NCI-H524 (cell line): ENCODE measurements around the gene NOP14.
"Not testable (repeated sequence)": the region's sequence is repeated elsewhere in the genome, so short reads cannot be mapped to it uniquely, and the experiment has no call there.

Source experiments
- DNase-seq, 2 experiments: peaks; one replicate each; lab custom pipeline; 2025; lab: John Stamatoyannopoulos, UW

Gene NOP14

GRCh38 chr4:2963175-2963965, at the start of gene NOP14, which contains the start of gene GRK4:
TSS of gene NOP14 (minus strand) at chr4:2963406. CDS start at chr4:2963319, 87 bp downstream.
TSS of gene GRK4 (plus strand) at chr4:2963571. CDS start at chr4:2964071, 500 bp downstream.
- peak; percentile 95 to 99 for DNase-seq

- no peak for DNase-seq
These were observed 48.4 kb upstream of the NOP14 start for GRCh38 chr4:3011456-3012220.

GRCh38 chr4:3010998-3011397, 47.8 kb upstream of the NOP14 start:
- DNase-seq, result no peak

GRCh38 chr4:3010577-3010976, 47.4 kb upstream of the NOP14 start:
- no peak for DNase-seq

- no peak for DNase-seq
These were observed 46.2 kb upstream of the NOP14 start for GRCh38 chr4:3009422-3009821.

- no peak for DNase-seq
These were observed 44.5 kb upstream of the NOP14 start for GRCh38 chr4:3007724-3008123.

GRCh38 chr4:2996415-2996814, 33.2 kb upstream of the NOP14 start:
- DNase-seq, result no peak

GRCh38 chr4:2995546-2996265, 32.5 kb upstream of the NOP14 start:
- DNase-seq, result no peak

- no peak for DNase-seq
These were observed 31.7 kb upstream of the NOP14 start for GRCh38 chr4:2994917-2995316.

GRCh38 chr4:2991243-2991642, 28.0 kb upstream of the NOP14 start:
- no peak for DNase-seq

- DNase-seq, result not testable (repeated sequence)
These were observed 20.5 kb upstream of the NOP14 start for GRCh38 chr4:2983715-2984114.

- DNase-seq, result no peak
These were observed 18.8 kb upstream of the NOP14 start for GRCh38 chr4:2982012-2982411.

- DNase-seq, result no peak
These were observed 18.1 kb upstream of the NOP14 start for GRCh38 chr4:2981256-2981819.

- DNase-seq, result peak; percentile 40 to 80
These were observed 14.2 kb upstream of the NOP14 start for GRCh38 chr4:2977211-2978088.

GRCh38 chr4:2971275-2971674, 8.1 kb upstream of the NOP14 start:
- no peak for DNase-seq

- DNase-seq, result no peak
These were observed 5.2 kb upstream of the NOP14 start for GRCh38 chr4:2968381-2968780.

- no peak for DNase-seq
These were observed 2.1 kb upstream of the NOP14 start for GRCh38 chr4:2965262-2965661.

- no peak for DNase-seq
These were observed 1.6 kb upstream of the NOP14 start for GRCh38 chr4:2964706-2965258.

- peak in 1 of 2 experiments; percentile 68 for DNase-seq
These were observed 813 bp upstream of the NOP14 start for GRCh38 chr4:2963966-2964471.

GRCh38 chr4:2962614-2963174, 512 bp downstream of the NOP14 start:
- DNase-seq, result peak in 1 of 2 experiments; percentile 70
